GM19455 (cell line): ENCODE data around the gene SART1.
"Not testable (repeated sequence)": the region's sequence is repeated elsewhere in the genome, so short reads cannot be mapped to it uniquely, and the experiment has no call there.

ENCODE experiments used
- ATAC-seq: cut with Tn5 transposase; IDR thresholded peaks from one replicate; pipeline ENCODE4 v1.9.1; 2021; ENCODE audit not compliant: unreplicated experiment

Gene SART1

GRCh38 chr11:66015454-66015881 is 53.9 kb downstream of the SART1 start:
- no peak for ATAC-seq

DNA sequence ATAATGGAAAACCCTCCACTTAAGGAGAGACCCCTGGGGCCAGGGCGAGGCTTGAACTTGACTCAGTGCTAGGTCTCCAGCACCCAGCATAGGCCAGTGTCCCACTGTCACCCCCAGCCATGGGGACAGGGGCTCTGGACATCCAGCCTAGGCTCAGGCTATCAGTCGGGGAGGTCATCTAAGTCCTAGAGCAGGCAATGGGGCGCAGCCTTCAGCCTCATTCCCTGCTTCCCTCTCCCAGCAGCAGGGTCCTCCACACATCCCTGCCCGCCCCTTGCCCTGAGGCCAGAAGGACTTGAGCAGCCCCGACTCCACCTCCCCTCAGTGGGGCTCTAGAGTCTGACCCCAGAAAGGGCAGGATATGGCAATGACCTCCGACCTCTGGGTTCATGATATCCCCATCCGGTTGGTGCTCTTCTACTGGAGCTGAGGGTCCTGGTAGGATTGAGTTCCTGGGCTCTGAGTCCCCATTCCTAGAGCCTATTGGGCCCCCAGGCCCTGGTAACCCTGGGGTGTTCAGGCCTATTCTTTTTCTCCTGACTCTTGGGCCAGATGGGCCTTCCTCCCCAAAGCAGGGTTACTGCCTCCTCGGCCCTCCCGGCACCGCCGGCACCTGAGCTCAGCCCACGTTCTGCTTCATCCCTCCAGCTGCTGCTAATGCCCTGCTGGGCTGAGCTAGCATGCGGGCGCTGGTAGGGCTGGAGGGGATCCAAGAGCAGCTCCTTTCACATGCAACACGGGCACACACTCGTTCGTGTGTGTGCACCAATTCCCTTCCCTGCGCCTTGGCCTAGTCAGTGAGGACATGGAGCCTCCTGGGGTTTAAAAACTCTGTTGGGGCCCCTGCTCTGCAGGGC is 54.6 kb downstream of the SART1 start:
- ATAC-seq = no peak

GRCh38 chr11:66016793-66017177 is 55.3 kb downstream of the SART1 start:
- no peak for ATAC-seq

DNA sequence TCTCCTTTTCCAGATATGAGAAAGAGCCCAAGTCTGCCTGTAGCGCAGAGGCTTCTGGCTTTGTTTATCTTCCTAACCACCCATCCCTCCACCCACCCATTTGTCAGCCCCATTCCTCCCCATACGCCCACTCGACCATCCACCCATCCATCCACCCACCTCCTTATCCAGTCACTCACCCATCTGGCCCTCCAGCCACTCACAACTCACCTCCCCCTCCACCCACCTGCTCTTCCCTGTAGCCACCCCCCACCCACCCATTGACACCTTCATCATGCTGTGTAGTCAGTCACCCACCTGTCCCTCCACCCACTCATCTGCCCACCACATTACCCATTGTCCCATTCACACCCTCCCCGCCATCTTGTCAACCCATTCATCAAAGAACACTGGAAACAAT is 55.8 kb downstream of the SART1 start:
- ATAC-seq = no peak

DNA sequence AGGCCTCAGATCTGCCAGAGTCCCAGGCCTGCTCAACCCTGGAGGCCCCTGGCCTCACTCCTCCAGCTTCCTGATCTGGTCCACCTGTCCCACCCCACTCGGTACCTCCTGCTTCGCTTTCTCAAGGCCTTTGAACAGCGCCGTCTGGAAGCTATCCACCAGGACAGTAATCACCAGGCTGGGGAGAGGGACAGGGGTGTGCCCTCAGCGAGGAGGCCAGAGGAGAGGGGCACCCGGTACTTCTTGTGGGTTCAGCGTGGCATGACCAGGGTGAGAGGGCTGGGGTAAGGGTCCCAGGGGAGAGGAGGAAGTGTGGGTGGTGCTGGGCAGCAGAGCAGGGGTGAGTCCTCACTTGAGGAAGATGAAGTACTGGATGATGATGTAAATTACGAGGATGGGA is 58.7 kb downstream of the SART1 start:
- no peak for ATAC-seq

GRCh38 chr11:66020618-66021357 is 59.3 kb downstream of the SART1 start:
- no peak for ATAC-seq

DNA sequence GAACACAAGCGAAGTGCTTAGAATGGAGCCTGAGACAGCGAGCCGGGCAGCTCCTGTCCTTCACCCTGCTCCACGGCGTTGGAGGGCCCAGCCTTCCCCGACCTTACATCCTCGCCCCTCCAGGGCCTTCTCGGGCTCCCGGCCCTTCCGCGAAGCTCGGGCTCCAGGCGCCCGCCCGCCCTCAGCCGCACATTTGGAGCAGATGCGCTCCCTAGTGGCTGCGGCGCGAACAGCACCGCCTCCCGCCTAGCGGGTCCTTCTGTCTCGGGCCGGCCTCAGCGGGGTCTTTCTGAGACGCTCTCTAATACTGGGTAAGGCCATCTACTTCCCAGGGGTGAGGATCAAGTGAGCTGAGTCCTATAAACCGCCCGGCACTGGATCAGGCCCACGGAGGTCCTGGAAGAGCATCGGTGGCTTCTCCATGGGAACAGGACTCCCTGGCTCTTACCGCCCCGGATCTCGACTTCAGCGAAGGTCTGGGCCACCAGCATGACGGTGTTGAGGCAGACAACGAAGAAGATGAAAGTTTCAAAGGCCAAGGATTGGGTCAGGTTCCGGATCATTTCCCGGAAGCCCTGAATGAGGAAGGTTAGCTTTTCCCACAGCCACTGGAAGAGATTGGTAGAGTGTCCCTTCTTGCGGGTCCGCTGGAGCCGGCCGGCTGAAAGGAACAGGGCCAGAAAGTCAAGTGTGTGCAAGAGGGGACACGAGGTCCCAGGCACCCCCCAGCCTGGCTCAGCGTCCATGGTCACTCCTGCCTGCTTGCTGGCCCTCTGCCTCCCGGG is 61.1 kb downstream of the SART1 start:
- no peak for ATAC-seq

DNA sequence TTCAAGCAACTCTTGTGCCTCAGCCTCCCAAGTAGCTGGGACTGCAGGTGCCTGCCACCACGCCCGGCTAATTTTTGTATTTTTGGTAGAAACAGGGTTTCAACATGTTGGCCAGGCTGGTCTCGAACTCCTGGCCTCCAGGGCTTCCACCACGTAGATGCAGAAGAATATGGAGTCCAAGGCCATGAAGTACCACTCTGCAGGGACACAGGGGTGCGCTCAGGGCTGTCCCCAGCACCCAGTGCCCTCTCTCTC is 61.6 kb downstream of the SART1 start:
- not testable (repeated sequence) for ATAC-seq

DNA sequence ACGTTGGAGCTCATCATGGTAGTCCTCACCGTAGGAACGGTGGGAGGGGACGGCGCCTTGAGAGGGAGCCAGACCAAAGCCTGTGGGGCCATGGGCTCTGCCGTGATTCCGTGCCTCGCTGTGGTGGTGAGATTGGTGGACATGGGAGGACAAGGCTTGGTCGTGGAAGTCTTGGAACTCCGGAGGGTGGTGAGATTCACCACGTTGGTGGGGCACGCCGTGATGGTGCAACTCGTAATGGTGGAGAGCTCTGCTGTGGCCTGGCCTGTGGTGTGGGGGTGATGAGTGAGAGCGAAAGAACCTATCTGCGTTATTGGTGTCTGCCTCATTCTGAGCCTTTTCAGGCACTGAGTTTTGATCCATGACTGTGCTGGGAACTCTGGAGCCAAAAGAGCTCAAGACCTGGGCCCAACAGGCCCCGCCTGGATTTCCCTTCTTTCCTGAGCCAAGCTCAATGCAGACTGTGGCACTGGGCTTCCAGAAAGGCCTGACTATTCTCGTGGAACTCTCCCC is 64.5 kb downstream of the SART1 start, which contains the start of gene CATSPER1:
CATSPER1 (minus strand) TSS at position 463 of the 513 bp plus-strand sequence; CDS start at position 363, 100 bp downstream.
- ATAC-seq = no peak
